OCI-LY1 (cell line): ENCODE results near the gene POLE.

Experiments
- CTCF ChIP-seq: fragments of 200-600 bp; sonication (generic), shearing (Covaris generic); IDR thresholded peaks from 2 replicates; pipeline ENCODE4 v1.5.1; 2017; ENCODE audit warnings: mild to moderate bottlenecking, antibody characterized with exemption, low read length, moderate library complexity, mixed read lengths
- EZH2 ChIP-seq: fragments of 200-600 bp; sonication (generic), shearing (Covaris generic); IDR thresholded peaks from 2 replicates; pipeline ENCODE4 v1.8.0; 2017; ENCODE audit warnings: borderline replicate concordance, mixed run types, mild to moderate bottlenecking, antibody characterized with exemption, low read length, moderate library complexity, mixed read lengths

- TF ChIP-seq CTCF (no peak), EZH2 (no peak)
Observed at GRCh38 chr12:132718644-132719043, 31.5 kb upstream of the POLE start.
